HG03521 (cell line): ENCODE data around the gene CDK17.

Source experiments
- ATAC-seq: cut with Tn5 transposase; IDR thresholded peaks from one replicate; pipeline ENCODE4 v1.9.1; 2021; ENCODE audit warnings: mild to moderate bottlenecking, moderate library complexity; ENCODE audit not compliant: unreplicated experiment

CDK17 gene

GRCh38 chr12:96241846-96242256, 158.4 kb downstream of the CDK17 start:
- no peak for ATAC-seq

- no peak for ATAC-seq
These were observed 158.8 kb downstream of the CDK17 start for GRCh38 chr12:96241431-96241830.

- no peak for ATAC-seq
These were observed 159.6 kb downstream of the CDK17 start for GRCh38 chr12:96240656-96241055.

- no peak for ATAC-seq
These were observed 160.3 kb downstream of the CDK17 start for GRCh38 chr12:96239711-96240635.

- ATAC-seq = no peak
These were observed 161.7 kb downstream of the CDK17 start for GRCh38 chr12:96238336-96239047.

GRCh38 chr12:96237465-96238077, 162.7 kb downstream of the CDK17 start:
- ATAC-seq = no peak

- no peak for ATAC-seq
These were observed 163.2 kb downstream of the CDK17 start for GRCh38 chr12:96237035-96237434.

GRCh38 chr12:96236221-96236822, 163.9 kb downstream of the CDK17 start:
- ATAC-seq = no peak

- no peak for ATAC-seq
These were observed 164.8 kb downstream of the CDK17 start for GRCh38 chr12:96235484-96235826.

- ATAC-seq = no peak
These were observed 165.4 kb downstream of the CDK17 start for GRCh38 chr12:96234591-96235483.

GRCh38 chr12:96233939-96234461, 166.2 kb downstream of the CDK17 start:
- no peak for ATAC-seq

- no peak for ATAC-seq
These were observed 167.1 kb downstream of the CDK17 start for GRCh38 chr12:96233168-96233567.

GRCh38 chr12:96230646-96231045, 169.6 kb downstream of the CDK17 start:
- no peak for ATAC-seq

- ATAC-seq = no peak
These were observed 171.5 kb downstream of the CDK17 start for GRCh38 chr12:96228566-96229248.
